ENCODE results near the gene CNTN2.

Gene CNTN2

DNA sequence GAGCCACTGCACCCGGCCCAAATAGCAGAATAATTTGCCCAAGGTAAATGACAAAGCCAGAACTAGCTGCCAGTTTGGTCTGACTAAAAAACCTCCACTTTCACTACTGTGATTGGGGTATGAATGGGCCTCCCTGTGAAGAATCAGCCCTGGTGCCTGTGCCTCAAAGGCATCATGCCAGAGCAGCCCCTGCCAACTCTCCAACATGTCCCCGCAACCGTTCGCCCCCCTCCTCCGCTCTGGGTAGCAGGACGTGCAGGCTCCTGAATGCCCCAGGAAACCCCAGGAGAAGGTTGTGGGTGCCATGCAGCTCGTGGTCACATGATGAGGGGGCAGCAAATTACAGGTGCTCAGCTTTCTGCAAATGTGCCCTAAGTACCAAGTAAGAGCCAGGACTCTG lies 14.6 kb upstream of the CNTN2 start:
- Histone ChIP-seq H3K4me1 (ENCODE audit: insufficient read depth, low read length) (peaks cover 23% of the 10 kb centered on the region), H2AFZ (ENCODE audit: low read depth, low read length) (no peak overlapping the region), H3K36me3 (ENCODE audit: insufficient read depth, low read length) (no peaks in the 10 kb centered on the region), H3K27me3 (ENCODE audit: insufficient read depth, low read length) (peaks cover 5% of the 10 kb centered on the region), H3K4me3 (ENCODE audit: low read length) (no peak overlapping the region), H3K9me3 (ENCODE audit: low read length) (no peaks in the 10 kb centered on the region)

GRCh38 chr1:205028924-205029323 lies 14.1 kb upstream of the CNTN2 start:
- H3K4me3 ChIP-seq (ENCODE audit: low read length) = no peak overlapping the region
- H3K9me3 ChIP-seq (ENCODE audit: low read length) = no peaks in the 10 kb centered on the region
- peaks cover 23% of the 10 kb centered on the region for H3K4me1 ChIP-seq (ENCODE audit: insufficient read depth, low read length)
- H2AFZ ChIP-seq (ENCODE audit: low read depth, low read length) = no peak overlapping the region
- H3K27me3 ChIP-seq (ENCODE audit: insufficient read depth, low read length) = peaks cover 3% of the 10 kb centered on the region
- H3K36me3 ChIP-seq (ENCODE audit: insufficient read depth, low read length) = no peaks in the 10 kb centered on the region

DNA sequence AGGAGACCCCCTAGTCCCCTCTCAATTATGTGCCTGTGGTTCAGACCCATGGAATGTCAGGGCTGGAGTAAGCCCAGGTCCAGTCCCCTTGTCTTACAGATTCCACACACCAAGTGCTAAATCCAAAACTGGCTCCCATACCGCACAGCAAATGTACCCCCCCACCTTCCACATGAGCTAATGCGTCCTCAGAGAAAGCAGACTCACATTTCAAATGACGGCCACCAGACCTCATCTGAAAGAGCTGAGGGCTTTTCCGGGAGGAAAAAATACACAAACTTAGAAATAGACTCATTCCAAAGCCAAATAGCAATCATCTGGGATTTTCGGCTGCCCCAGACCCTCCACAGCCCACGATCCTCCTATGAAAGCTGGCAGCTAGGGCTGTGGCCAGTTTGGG lies 12.8 kb upstream of the CNTN2 start:
- Histone ChIP-seq H3K27me3 (ENCODE audit: insufficient read depth, low read length) (no peaks in the 10 kb centered on the region), H2AFZ (ENCODE audit: low read depth, low read length) (no peak overlapping the region), H3K36me3 (ENCODE audit: insufficient read depth, low read length) (no peaks in the 10 kb centered on the region), H3K4me1 (ENCODE audit: insufficient read depth, low read length) (peaks cover 23% of the 10 kb centered on the region), H3K4me3 (ENCODE audit: low read length) (no peak overlapping the region), H3K9me3 (ENCODE audit: low read length) (no peaks in the 10 kb centered on the region)

DNA sequence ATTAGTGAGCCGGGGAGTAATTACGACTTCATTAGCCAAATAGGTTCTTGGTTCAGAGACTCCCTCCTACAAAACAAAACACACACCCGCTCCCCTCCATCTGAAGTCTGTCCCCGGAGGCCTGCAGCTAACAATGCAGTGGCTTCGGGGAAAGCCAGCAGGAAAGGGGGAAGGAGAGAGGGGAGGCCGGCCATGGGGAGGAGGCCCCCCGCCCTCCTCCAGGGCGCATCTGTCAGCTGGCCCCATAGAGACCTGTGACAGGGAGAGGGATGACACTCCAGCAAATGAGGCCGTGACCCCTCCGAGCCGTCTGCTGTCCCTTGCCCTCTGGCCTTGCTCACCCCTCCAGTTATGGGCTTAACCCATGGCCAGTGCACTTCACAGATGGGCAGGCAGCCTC lies 12.1 kb upstream of the CNTN2 start:
- no peaks in the 10 kb centered on the region for H3K36me3 ChIP-seq (ENCODE audit: insufficient read depth, low read length)
- H3K27me3 ChIP-seq (ENCODE audit: insufficient read depth, low read length) = no peaks in the 10 kb centered on the region
- no peak overlapping the region for H3K4me3 ChIP-seq (ENCODE audit: low read length)
- H2AFZ ChIP-seq (ENCODE audit: low read depth, low read length) = no peak overlapping the region
- H3K9me3 ChIP-seq (ENCODE audit: low read length) = no peaks in the 10 kb centered on the region
- H3K4me1 ChIP-seq (ENCODE audit: insufficient read depth, low read length) = peaks cover 21% of the 10 kb centered on the region

GRCh38 chr1:205032508-205032907 lies 10.5 kb upstream of the CNTN2 start:
- peaks cover 15% of the 10 kb centered on the region for H3K4me1 ChIP-seq (ENCODE audit: insufficient read depth, low read length)
- no peaks in the 10 kb centered on the region for H3K27me3 ChIP-seq (ENCODE audit: insufficient read depth, low read length)
- no peaks in the 10 kb centered on the region for H3K36me3 ChIP-seq (ENCODE audit: insufficient read depth, low read length)
- H3K9me3 ChIP-seq (ENCODE audit: low read length) = no peaks in the 10 kb centered on the region
- no peak overlapping the region for H3K4me3 ChIP-seq (ENCODE audit: low read length)
- no peak overlapping the region for H2AFZ ChIP-seq (ENCODE audit: low read depth, low read length)

DNA sequence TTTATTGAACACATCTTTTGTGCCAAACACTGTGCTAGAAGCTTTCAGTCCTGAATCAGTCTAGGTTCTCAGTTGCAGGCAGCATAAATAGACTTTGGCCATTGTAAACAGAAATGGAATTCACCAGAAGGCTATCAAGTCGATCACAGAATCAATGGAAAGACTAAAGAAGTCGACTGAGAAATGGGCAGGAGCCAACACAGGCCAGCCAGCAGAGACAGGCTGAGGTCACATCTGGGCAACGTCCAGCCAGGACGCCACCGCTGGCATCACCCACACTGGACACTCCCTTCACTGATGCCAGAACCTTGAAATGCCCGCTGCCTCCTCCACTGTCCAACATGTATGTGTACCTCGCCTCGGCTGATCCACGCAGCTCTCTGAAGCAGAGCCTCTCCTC lies 5.5 kb upstream of the CNTN2 start:
- Histone ChIP-seq H2AFZ (ENCODE audit: low read depth, low read length) (no peak overlapping the region), H3K9me3 (ENCODE audit: low read length) (no peaks in the 10 kb centered on the region), H3K27me3 (ENCODE audit: insufficient read depth, low read length) (peaks cover 31% of the 10 kb centered on the region), H3K36me3 (ENCODE audit: insufficient read depth, low read length) (no peaks in the 10 kb centered on the region), H3K4me1 (ENCODE audit: insufficient read depth, low read length) (no peaks in the 10 kb centered on the region), H3K4me3 (ENCODE audit: low read length) (no peak overlapping the region)

GRCh38 chr1:205038132-205038786 lies 4.8 kb upstream of the CNTN2 start:
- no peaks in the 10 kb centered on the region for H3K36me3 ChIP-seq (ENCODE audit: insufficient read depth, low read length)
- no peak overlapping the region for H2AFZ ChIP-seq (ENCODE audit: low read depth, low read length)
- peaks cover 35% of the 10 kb centered on the region for H3K27me3 ChIP-seq (ENCODE audit: insufficient read depth, low read length)
- H3K4me3 ChIP-seq (ENCODE audit: low read length) = no peak overlapping the region
- H3K9me3 ChIP-seq (ENCODE audit: low read length) = no peaks in the 10 kb centered on the region
- peaks cover 3% of the 10 kb centered on the region for H3K4me1 ChIP-seq (ENCODE audit: insufficient read depth, low read length)

- H3K27me3 ChIP-seq (ENCODE audit: insufficient read depth, low read length) = peaks cover 64% of the 10 kb centered on the region
These were observed 1.9 kb upstream of the CNTN2 start for GRCh38 chr1:205041001-205041715.

DNA sequence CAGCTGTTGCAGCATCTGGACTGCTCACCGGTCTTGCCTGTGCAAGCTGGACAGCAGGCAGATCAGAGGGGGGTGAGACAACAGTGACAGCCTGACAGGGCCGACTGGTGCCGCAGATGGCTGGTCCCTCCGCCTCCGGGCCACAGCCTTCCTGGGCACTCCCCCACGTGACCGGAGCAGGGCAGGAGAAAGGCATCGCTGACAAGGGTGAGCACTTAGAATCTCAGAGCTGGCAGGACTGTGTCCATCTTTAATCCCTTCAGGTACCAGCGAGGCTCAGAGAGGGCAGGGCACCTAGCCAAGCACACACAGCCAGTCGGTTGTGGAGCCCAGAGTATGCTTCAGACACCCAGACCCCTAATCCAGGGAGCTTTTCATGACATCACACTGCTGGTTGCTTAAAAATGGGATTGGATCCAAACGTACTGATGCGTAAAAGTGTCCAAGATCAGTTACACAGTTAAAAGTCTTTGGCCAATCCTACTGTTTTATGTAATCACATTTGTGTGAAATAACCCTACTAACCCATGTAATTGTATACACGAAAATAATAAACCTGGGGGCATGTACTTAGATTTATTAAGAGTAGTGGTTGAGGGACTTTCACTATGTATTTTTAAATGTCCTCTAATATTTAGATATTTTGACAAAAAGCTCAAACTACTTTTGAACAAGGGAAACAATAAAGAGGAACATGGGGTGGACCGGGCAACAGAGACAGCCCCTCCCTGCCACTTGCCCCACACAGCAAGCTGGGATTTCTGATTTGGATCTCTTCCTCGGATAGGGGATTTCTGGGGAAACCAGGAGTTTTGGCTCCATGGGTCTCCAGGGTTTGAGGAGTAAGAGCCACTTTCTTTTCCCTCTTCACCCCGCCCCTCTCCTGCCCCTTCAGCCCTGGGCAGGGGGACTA lies 758 bp upstream of the CNTN2 start:
- no peaks in the 10 kb centered on the region for H3K9me3 ChIP-seq (ENCODE audit: low read length)
- H2AFZ ChIP-seq (ENCODE audit: low read depth, low read length) = no peak overlapping the region
- H3K4me3 ChIP-seq (ENCODE audit: low read length) = no peak overlapping the region
- H3K27me3 ChIP-seq (ENCODE audit: insufficient read depth, low read length) = peaks cover 68% of the 10 kb centered on the region
- peaks cover 6% of the 10 kb centered on the region for H3K4me1 ChIP-seq (ENCODE audit: insufficient read depth, low read length)
- no peaks in the 10 kb centered on the region for H3K36me3 ChIP-seq (ENCODE audit: insufficient read depth, low read length)

More at GRCh38 chr1:205041001-205041715, 1.9 kb upstream of the CNTN2 start:
- no peak overlapping the region for H3K4me3 ChIP-seq (ENCODE audit: low read length)
- no peaks in the 10 kb centered on the region for H3K9me3 ChIP-seq (ENCODE audit: low read length)
- H2AFZ ChIP-seq (ENCODE audit: low read depth, low read length) = no peak overlapping the region
- no peaks in the 10 kb centered on the region for H3K36me3 ChIP-seq (ENCODE audit: insufficient read depth, low read length)
- H3K4me1 ChIP-seq (ENCODE audit: insufficient read depth, low read length) = peaks cover 6% of the 10 kb centered on the region

DNA sequence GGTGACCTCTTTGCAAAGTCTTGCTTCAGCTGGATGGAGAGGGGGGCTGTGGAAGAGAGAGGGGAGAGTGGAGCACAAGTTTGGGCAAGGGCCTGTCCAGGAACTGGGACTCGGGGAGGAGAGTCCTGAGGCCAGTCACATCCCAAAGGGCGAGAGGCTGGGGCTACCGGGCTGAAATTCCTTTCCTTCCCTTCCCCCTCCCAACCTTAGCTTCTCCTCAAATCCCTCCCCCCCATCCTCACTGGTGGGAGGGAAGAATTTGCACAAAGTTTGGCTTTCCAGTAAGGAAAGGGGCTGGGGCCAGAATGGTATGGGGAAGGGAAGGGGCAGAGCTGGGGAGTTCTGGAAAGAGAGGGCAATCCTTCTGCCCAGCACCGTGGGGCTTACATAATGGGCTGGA lies 854 bp downstream of the CNTN2 start:
- H3K36me3 ChIP-seq (ENCODE audit: insufficient read depth, low read length) = no peaks in the 10 kb centered on the region
- peaks cover 77% of the 10 kb centered on the region for H3K27me3 ChIP-seq (ENCODE audit: insufficient read depth, low read length)
- peaks cover 6% of the 10 kb centered on the region for H3K4me1 ChIP-seq (ENCODE audit: insufficient read depth, low read length)
- no peak overlapping the region for H2AFZ ChIP-seq (ENCODE audit: low read depth, low read length)
- no peaks in the 10 kb centered on the region for H3K9me3 ChIP-seq (ENCODE audit: low read length)
- H3K4me3 ChIP-seq (ENCODE audit: low read length) = peak overlapping the region; percentile 41

- Histone ChIP-seq H3K36me3 (ENCODE audit: insufficient read depth, low read length) (no peaks in the 10 kb centered on the region), H3K9me3 (ENCODE audit: low read length) (no peaks in the 10 kb centered on the region), H3K4me3 (ENCODE audit: low read length) (peak overlapping the region; percentile 2), H3K27me3 (ENCODE audit: insufficient read depth, low read length) (peaks cover 80% of the 10 kb centered on the region), H2AFZ (ENCODE audit: low read depth, low read length) (no peak overlapping the region), H3K4me1 (ENCODE audit: insufficient read depth, low read length) (peaks cover 6% of the 10 kb centered on the region)
These were observed 1.7 kb downstream of the CNTN2 start for GRCh38 chr1:205044741-205045140.

GRCh38 chr1:205045146-205045545 lies 2.1 kb downstream of the CNTN2 start:
- Histone ChIP-seq H3K36me3 (ENCODE audit: insufficient read depth, low read length) (no peaks in the 10 kb centered on the region), H3K9me3 (ENCODE audit: low read length) (no peaks in the 10 kb centered on the region), H3K4me3 (ENCODE audit: low read length) (peak overlapping the region; percentile 2), H3K4me1 (ENCODE audit: insufficient read depth, low read length) (peaks cover 6% of the 10 kb centered on the region), H2AFZ (ENCODE audit: low read depth, low read length) (no peak overlapping the region), H3K27me3 (ENCODE audit: insufficient read depth, low read length) (peaks cover 80% of the 10 kb centered on the region)

DNA sequence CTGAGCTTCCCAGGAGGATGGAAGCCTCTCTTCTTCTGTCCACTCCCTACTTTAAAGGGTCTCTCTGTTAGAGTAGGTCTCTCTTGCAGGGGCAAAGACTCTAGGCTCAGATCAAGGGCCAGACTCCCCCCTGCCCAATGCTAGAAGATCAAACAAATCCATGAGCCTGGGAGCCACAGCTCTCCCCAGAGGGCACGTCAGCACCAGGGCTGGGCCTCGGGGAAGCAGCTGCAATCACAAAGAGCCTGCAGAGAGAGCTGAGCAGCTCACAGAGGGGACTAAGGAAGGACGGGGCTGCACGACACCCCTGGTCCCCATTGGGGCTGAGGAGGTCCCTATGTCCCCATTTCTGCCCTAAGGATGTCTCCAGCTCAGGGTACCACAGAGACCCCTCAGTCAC lies 3.9 kb downstream of the CNTN2 start:
- H3K27me3 ChIP-seq (ENCODE audit: insufficient read depth, low read length) = peaks cover 69% of the 10 kb centered on the region
- no peak overlapping the region for H2AFZ ChIP-seq (ENCODE audit: low read depth, low read length)
- peaks cover 6% of the 10 kb centered on the region for H3K4me1 ChIP-seq (ENCODE audit: insufficient read depth, low read length)
- no peaks in the 10 kb centered on the region for H3K36me3 ChIP-seq (ENCODE audit: insufficient read depth, low read length)
- H3K4me3 ChIP-seq (ENCODE audit: low read length) = no peak overlapping the region
- H3K9me3 ChIP-seq (ENCODE audit: low read length) = no peaks in the 10 kb centered on the region

Data from neuron (in vitro differentiated cells).